Liver (tissue), 9 donors: ENCODE data around the gene THRB. TPM values are rescaled to one million over a fixed set of nuclear protein-coding genes. Genes with fewer than 3 reads are reported as not detected.

ENCODE experiments used
- DNase-seq: peaks from one replicate; pipeline ENCODE4 v3.0.0-alpha.2; 2017; ENCODE audit warnings: low spot score
- H3K27ac ChIP-seq, 2 donors: one replicate each; pipeline ENCODE4 v1.7.0; 2013; ENCODE audit warnings: inconsistent platforms in 2 of 2, low read length in 2 of 2, control low read depth in 1 of 2, low read depth in 1 of 2, mild to moderate bottlenecking in 1 of 2
- H3K27me3 ChIP-seq, 4 donors: one replicate each; pipeline versions ENCODE4 v1.6.1 to v1.7.0; 2013; ENCODE audit warnings: low read length in 3 of 4, inconsistent platforms in 1 of 4, mild to moderate bottlenecking in 1 of 4, moderate library complexity in 1 of 4; ENCODE audit not compliant: control insufficient read depth in 4 of 4, insufficient read depth in 4 of 4
- H3K36me3 ChIP-seq, 4 donors: one replicate each; pipeline versions ENCODE4 v1.6.1 to v1.7.0; 2013; ENCODE audit warnings: low read length in 3 of 4, mild to moderate bottlenecking in 3 of 4, low read depth in 1 of 4, moderate library complexity in 1 of 4; ENCODE audit not compliant: control insufficient read depth in 4 of 4, insufficient read depth in 3 of 4
- H3K4me1 ChIP-seq, 4 donors: one replicate each; pipeline versions ENCODE4 v1.6.1 to v1.7.0; 2013; ENCODE audit warnings: low read length in 3 of 4, mild to moderate bottlenecking in 3 of 4, moderate library complexity in 1 of 4; ENCODE audit not compliant: control insufficient read depth in 4 of 4, insufficient read depth in 4 of 4
- H3K4me3 ChIP-seq, 3 donors: one replicate each; pipeline versions ENCODE4 v1.6.1 to v1.7.0; 2013; ENCODE audit warnings: low read length in 3 of 3, control low read depth in 1 of 3, low read depth in 1 of 3, mild to moderate bottlenecking in 1 of 3
- H3K9ac ChIP-seq, 2 donors: one replicate each; pipeline ENCODE4 v1.7.0; 2013; ENCODE audit warnings: low read length in 2 of 2, mild to moderate bottlenecking in 2 of 2, moderate library complexity in 2 of 2, control low read depth in 1 of 2, low read depth in 1 of 2
- H3K9me3 ChIP-seq, 4 donors: one replicate each; pipeline versions ENCODE4 v1.6.1 to v1.7.0; 2013; ENCODE audit warnings: low read length in 3 of 4; ENCODE audit not compliant: control insufficient read depth in 4 of 4
- ATF3 ChIP-seq: IDR thresholded peaks from 2 replicates; pipeline ENCODE4 v1.6.1; 2016; ENCODE audit warnings: antibody characterized with exemption
- EGR1 ChIP-seq, 2 donors: IDR thresholded peaks; 2 replicates each; pipeline ENCODE4 v1.6.1; 2016 to 2018; ENCODE audit warnings: antibody characterized with exemption in 2 of 2, low read depth in 2 of 2
- FOXA2 ChIP-seq: IDR thresholded peaks from 2 replicates; pipeline ENCODE4 v1.6.1; 2016; ENCODE audit warnings: antibody characterized with exemption
- GABPA ChIP-seq, 2 donors: IDR thresholded peaks in 1 of 2; conservative IDR thresholded peaks in 1 of 2; 2 replicates each; pipeline ENCODE4 v1.6.1; 2016; ENCODE audit warnings: antibody characterized with exemption in 2 of 2, mild to moderate bottlenecking in 1 of 2, moderate library complexity in 1 of 2
- HNF4A ChIP-seq, 2 donors: conservative IDR thresholded peaks; 2 replicates each; pipeline ENCODE4 v1.6.1; 2016; ENCODE audit warnings: antibody characterized with exemption in 2 of 2, mild to moderate bottlenecking in 2 of 2
- HNF4G ChIP-seq: IDR thresholded peaks from 2 replicates; pipeline ENCODE4 v1.6.1; 2016; ENCODE audit warnings: antibody characterized with exemption
- JUND ChIP-seq, 2 donors: IDR thresholded peaks; 2 replicates each; pipeline ENCODE4 v1.6.1; 2016; ENCODE audit warnings: antibody characterized with exemption in 2 of 2
- MAX ChIP-seq: IDR thresholded peaks from 2 replicates; pipeline ENCODE4 v1.6.1; 2016; ENCODE audit warnings: antibody characterized with exemption
- REST ChIP-seq: IDR thresholded peaks from 2 replicates; pipeline ENCODE4 v1.6.1; 2016; ENCODE audit warnings: antibody characterized with exemption, mild to moderate bottlenecking
- RXRA ChIP-seq, 2 donors: IDR thresholded peaks; 2 replicates each; pipeline ENCODE4 v1.6.1; 2017 to 2018; ENCODE audit warnings: antibody characterized with exemption in 2 of 2, mild to moderate bottlenecking in 1 of 2
- SP1 ChIP-seq: IDR thresholded peaks from 2 replicates; pipeline ENCODE4 v1.6.1; 2018; ENCODE audit warnings: antibody characterized with exemption, mild to moderate bottlenecking
- TAF1 ChIP-seq: conservative IDR thresholded peaks from 2 replicates; pipeline ENCODE4 v1.6.1; 2016; ENCODE audit warnings: antibody characterized with exemption, mild to moderate bottlenecking
- YY1 ChIP-seq: IDR thresholded peaks from 2 replicates; pipeline ENCODE4 v1.6.1; 2016; ENCODE audit warnings: antibody characterized with exemption, mild to moderate bottlenecking
- WGBS: extraction: QIAGEN DNeasy Blood & Tissue Kit; methylation state at CpG from one replicate; pipeline ENCODE4 v1.1.7; 2013; 5-methylcytosine and 5-hydroxymethylcytosine counted together
- polyA plus RNA-seq, 2 donors: library from polyadenylated mRNA; stranded (reverse) in 1 of 2; unstranded in 1 of 2; fragments of 200-250 nt in 1 of 2; fragments of >200 nt in 1 of 2; fragmentation: Nextera tagmentation in 1 of 2; extraction: Ambion mirVana in 1 of 2; gene quantifications; one replicate each; pipeline versions ENCODE4 v1.2.1 to v1.2.3, GENCODE V29; 2013 to 2015
- total RNA-seq, 2 donors: library from RNA; depleted of rRNA; stranded (reverse); fragments of >200 nt; gene quantifications; one replicate each; pipeline ENCODE4 v1.2.3, GENCODE V29; 2014
- TF ChIP-seq, protein P1 (sequence below): fragments of 150-350 bp; IDR thresholded peaks from 2 replicates; pipeline ENCODE4 v1.5.1; 2017; ENCODE audit warnings: improper control_type of control experiment, low read depth, low read length; ENCODE audit not compliant: missing input control
- TF ChIP-seq, protein P2 (sequence below): IDR thresholded peaks from 2 replicates; pipeline ENCODE4 v1.6.1; 2016; ENCODE audit warnings: antibody characterized with exemption
- donor health status: healthy.
- donor health status: healthy.
- donor health status: healthy.
- donor health status: healthy.
- donor health status: healthy.

Gene THRB
- total and polyA plus RNA-seq, 4 donors: 5.9 to 23.9 (median 9.3) TPM

DNA sequence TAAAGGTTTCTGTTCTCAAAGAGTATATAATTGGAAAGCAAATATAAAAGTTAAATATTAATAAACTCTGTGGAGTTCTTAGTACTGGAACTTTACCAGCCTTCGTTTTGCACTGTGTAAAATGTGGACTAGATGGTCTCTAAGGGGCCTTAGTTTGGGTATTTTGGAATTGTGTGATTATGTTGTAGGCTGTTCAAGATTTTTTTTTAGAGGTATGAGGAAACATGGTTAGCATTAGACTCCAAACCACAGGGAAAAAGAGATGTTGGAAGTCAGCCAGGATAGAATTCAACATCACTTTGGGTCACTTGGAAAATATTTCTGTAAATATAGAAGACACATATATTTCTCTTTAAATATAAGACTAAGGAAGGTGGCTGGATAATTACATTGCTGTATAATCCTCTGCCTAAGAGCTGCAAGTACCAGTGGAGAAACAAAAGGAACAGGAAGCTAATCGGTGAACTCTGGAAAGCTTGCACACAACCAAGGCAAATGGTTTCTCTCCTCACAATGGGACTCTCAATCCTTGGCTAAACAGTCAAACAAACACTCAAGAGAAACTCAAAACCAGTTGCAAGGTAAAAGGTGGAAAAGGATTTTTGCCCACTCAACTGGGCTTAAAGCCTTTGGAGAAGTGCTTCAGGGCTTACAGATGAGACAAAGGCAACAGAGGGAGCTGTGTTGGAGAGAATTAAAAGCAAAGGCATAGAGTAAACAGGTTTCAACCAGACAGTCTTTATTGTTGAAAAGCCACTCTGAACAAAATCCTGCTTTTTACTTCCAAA, 407.8 kb downstream of the THRB start:
- Histone ChIP-seq H3K27me3 (no peaks in the 10 kb centered on the region), H3K9me3 (no peaks in the 10 kb centered on the region), H3K4me1 (peaks cover 0 to 3% (median 0%) of the 10 kb centered on the region in 4 donors), H3K27ac (no peak overlapping the region), H3K36me3 (no peaks in the 10 kb centered on the region), H3K9ac (no peak overlapping the region), H3K4me3 (no peak overlapping the region)
- DNase-seq: no peak
- 38% methylated on average over 2 of the region's 2 CpGs for WGBS
- no peak for TF ChIP-seq EGR1 (IDR thresholded peaks at IDR 0.05; ENCODE audit: low read depth in 2 of 2)
- TF ChIP-seq, protein P1, sequence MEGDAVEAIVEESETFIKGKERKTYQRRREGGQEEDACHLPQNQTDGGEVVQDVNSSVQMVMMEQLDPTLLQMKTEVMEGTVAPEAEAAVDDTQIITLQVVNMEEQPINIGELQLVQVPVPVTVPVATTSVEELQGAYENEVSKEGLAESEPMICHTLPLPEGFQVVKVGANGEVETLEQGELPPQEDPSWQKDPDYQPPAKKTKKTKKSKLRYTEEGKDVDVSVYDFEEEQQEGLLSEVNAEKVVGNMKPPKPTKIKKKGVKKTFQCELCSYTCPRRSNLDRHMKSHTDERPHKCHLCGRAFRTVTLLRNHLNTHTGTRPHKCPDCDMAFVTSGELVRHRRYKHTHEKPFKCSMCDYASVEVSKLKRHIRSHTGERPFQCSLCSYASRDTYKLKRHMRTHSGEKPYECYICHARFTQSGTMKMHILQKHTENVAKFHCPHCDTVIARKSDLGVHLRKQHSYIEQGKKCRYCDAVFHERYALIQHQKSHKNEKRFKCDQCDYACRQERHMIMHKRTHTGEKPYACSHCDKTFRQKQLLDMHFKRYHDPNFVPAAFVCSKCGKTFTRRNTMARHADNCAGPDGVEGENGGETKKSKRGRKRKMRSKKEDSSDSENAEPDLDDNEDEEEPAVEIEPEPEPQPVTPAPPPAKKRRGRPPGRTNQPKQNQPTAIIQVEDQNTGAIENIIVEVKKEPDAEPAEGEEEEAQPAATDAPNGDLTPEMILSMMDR: no peak
- no peak for TF ChIP-seq FOXA2
- TF ChIP-seq GABPA (IDR thresholded peaks at IDR 0.05 in 1 of 2, conservative IDR thresholded peaks at IDR 0.05 in 1 of 2): no peak
- no peak for TF ChIP-seq ATF3
- TF ChIP-seq HNF4A (conservative IDR thresholded peaks at IDR 0.05): no peak
- no peak for TF ChIP-seq REST
- TF ChIP-seq, protein P2, sequence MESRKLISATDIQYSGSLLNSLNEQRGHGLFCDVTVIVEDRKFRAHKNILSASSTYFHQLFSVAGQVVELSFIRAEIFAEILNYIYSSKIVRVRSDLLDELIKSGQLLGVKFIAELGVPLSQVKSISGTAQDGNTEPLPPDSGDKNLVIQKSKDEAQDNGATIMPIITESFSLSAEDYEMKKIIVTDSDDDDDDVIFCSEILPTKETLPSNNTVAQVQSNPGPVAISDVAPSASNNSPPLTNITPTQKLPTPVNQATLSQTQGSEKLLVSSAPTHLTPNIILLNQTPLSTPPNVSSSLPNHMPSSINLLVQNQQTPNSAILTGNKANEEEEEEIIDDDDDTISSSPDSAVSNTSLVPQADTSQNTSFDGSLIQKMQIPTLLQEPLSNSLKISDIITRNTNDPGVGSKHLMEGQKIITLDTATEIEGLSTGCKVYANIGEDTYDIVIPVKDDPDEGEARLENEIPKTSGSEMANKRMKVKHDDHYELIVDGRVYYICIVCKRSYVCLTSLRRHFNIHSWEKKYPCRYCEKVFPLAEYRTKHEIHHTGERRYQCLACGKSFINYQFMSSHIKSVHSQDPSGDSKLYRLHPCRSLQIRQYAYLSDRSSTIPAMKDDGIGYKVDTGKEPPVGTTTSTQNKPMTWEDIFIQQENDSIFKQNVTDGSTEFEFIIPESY: no peak
- TF ChIP-seq YY1: no peak
- no peak for TF ChIP-seq RXRA (IDR thresholded peaks at IDR 0.05)
- TF ChIP-seq TAF1: no peak
- no peak for TF ChIP-seq MAX
- TF ChIP-seq HNF4G: no peak
- no peak for TF ChIP-seq JUND (IDR thresholded peaks at IDR 0.05)
- no peak for TF ChIP-seq SP1
